Measurements from ENCODE around the gene ADAMTS7. TPM values are rescaled to one million over a fixed set of nuclear protein-coding genes. Genes with fewer than 3 reads are reported as not detected.
"Not testable (repeated sequence)": the region's sequence is repeated elsewhere in the genome, so short reads cannot be mapped to it uniquely, and the experiment has no call there.

The ADAMTS7 gene
- polyA plus RNA-seq, 1 experiment, result 5.0 TPM

DNA sequence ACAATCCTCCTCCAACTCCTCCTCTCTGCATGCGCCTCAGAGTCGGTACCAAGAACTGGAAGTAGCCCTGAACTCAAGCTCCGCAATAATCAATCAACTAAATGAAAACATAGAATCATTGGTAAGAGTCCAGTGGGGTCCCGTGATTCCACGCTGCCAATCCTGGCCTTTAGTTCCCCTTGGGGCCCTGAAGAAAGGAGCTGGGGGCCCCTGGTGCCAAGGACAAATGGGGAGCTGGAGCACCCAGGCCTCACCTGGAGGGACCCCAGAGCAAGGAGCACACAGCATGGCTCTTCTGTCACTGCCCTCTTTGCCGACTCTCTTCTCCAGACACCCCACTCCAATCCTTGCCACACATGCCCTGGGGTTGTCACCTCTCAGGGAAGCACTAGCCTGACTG is 80.3 kb downstream of the ADAMTS7 start:
- ChIA-PET POLR2A (no interaction called here), CTCF (no interaction called here)
- no peaks in the 10 kb centered on the region; the same call in 1 of the 2 replicates for H3K9me3 ChIP-seq (ENCODE audit: control insufficient read depth, insufficient read depth, low read length)
- no peak for TF ChIP-seq CTCF (IDR thresholded peaks at IDR 0.05; ENCODE audit: low read depth, low read length)
- H3K27me3 ChIP-seq (ENCODE audit: control insufficient read depth, insufficient read depth, low read length), result peaks cover 29% of the 10 kb centered on the region
- H3K27ac ChIP-seq (ENCODE audit: low read depth, low read length), result no peak overlapping the region
- DNase-seq (ENCODE audit: low read depth, low spot score), result no peak
- H3K4me3 ChIP-seq (ENCODE audit: low read depth, low read length), result no peak overlapping the region

DNA sequence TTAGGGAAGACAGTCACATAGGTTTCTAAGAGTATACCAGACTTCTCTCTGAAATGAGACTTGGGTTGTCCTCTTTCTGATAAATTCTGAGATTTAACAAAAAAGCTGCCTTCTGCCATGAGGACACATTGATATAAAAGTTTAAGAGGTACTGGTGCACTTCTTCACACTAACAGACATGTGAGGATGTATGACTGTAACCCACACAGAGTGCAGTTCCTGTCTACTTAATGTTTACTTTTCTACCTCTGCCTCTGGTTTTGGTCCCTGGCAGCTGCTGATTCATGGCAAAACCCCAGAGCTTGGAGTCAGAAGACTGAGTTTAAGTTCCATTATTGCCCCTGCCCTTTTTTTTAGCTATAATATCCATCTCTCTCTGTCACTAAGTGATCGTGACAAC is 82.8 kb downstream of the ADAMTS7 start:
- H3K4me3 ChIP-seq (ENCODE audit: low read depth, low read length); H3K27ac ChIP-seq (ENCODE audit: low read depth, low read length); DNase-seq (ENCODE audit: low read depth, low spot score); H3K9me3 ChIP-seq (ENCODE audit: control insufficient read depth, insufficient read depth, low read length): not testable (repeated sequence)
- H3K27me3 ChIP-seq (ENCODE audit: control insufficient read depth, insufficient read depth, low read length), result peaks cover 17% of the 10 kb centered on the region
- POLR2A ChIA-PET, result interaction anchor here (0.6 kb wide), 1 partner anchor 212 kb away, joined by 7 read pairs; no protein-coding TSS in a partner anchor
- CTCF ChIA-PET, result interaction anchor here (1.1 kb wide), 1 partner anchor 23 kb away, joined by 3 read pairs; no protein-coding TSS in a partner anchor

DNA sequence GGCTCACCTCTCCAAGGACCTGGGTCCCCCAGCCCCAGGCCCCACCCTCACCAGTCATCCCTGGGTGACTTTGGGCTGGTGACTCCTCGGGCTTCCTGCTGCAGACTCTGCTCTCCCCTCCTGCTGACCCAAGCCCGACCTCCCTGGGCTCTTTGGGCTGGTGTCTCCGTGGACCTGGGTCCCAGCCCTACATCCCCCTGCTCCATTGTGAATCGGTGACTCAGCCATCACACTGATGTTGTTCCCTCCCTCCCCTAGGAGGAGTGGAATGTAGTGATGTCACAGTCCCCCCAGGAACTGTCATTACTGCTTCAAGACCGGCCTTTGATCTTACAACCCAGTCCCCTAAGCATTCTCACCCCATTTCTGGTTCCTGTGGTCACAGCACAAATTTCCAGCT is 83.7 kb downstream of the ADAMTS7 start:
- H3K27me3 ChIP-seq (ENCODE audit: control insufficient read depth, insufficient read depth, low read length), result peaks cover 15% of the 10 kb centered on the region
- POLR2A ChIA-PET, result no interaction called here
- no peaks in the 10 kb centered on the region; the same call in 1 of the 2 replicates for H3K9me3 ChIP-seq (ENCODE audit: control insufficient read depth, insufficient read depth, low read length)
- H3K27ac ChIP-seq (ENCODE audit: low read depth, low read length), result no peak overlapping the region
- no peak for TF ChIP-seq CTCF (IDR thresholded peaks at IDR 0.05; ENCODE audit: low read depth, low read length)
- CTCF ChIA-PET, result interaction anchor here (0.7 to 1.1 kb wide), 2 partner anchors 24 to 175 kb away, joined by 3 read pairs; no protein-coding TSS in a partner anchor
- DNase-seq (ENCODE audit: low read depth, low spot score), result no peak
- H3K4me3 ChIP-seq (ENCODE audit: low read depth, low read length), result no peak overlapping the region

DNA sequence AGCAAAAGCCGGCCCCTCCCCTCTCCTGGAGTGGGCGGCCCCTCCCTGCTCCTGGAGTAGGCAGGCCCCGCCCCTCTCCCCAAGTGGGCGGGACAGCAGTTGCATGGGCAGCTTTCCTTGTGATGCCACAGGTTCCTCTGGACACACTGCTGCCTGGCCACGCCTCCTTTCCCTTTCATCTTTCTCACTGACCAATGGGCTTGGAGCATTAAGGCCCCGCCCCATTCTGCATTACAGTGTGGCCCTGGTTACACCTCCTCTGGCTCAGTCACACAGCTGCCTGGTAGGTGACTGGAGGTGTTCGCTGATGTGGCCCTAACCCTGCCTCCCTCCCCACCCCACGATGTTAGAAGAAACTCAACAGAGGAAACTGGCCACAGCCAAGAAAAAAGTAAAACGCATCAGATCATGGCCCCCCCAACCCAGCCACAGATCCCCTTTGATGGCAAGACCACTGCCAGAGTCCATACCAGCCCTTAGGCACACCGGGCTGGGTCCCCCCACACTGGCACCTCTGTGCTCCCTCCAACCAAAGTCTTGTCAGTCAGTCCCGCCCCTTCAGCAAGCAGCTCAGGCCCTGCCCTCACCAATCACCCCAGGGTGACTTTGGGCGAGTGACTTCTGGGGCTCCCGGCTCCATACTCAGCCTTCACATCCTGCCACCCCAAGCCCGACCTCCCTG is 84.3 kb downstream of the ADAMTS7 start:
- no peak for TF ChIP-seq CTCF (IDR thresholded peaks at IDR 0.05; ENCODE audit: low read depth, low read length)
- POLR2A ChIA-PET, result no interaction called here
- H3K27ac ChIP-seq (ENCODE audit: low read depth, low read length), result no peak overlapping the region
- no peak overlapping the region for H3K4me3 ChIP-seq (ENCODE audit: low read depth, low read length)
- H3K9me3 ChIP-seq (ENCODE audit: control insufficient read depth, insufficient read depth, low read length), result no peaks in the 10 kb centered on the region; the same call in 1 of the 2 replicates
- CTCF ChIA-PET, result interaction anchor here (0.7 to 1.7 kb wide), 2 partner anchors 12 to 174 kb away, joined by 3 to 4 read pairs; no protein-coding TSS in a partner anchor
- DNase-seq (ENCODE audit: low read depth, low spot score), result no peak
- H3K27me3 ChIP-seq (ENCODE audit: control insufficient read depth, insufficient read depth, low read length), result peaks cover 13% of the 10 kb centered on the region

DNA sequence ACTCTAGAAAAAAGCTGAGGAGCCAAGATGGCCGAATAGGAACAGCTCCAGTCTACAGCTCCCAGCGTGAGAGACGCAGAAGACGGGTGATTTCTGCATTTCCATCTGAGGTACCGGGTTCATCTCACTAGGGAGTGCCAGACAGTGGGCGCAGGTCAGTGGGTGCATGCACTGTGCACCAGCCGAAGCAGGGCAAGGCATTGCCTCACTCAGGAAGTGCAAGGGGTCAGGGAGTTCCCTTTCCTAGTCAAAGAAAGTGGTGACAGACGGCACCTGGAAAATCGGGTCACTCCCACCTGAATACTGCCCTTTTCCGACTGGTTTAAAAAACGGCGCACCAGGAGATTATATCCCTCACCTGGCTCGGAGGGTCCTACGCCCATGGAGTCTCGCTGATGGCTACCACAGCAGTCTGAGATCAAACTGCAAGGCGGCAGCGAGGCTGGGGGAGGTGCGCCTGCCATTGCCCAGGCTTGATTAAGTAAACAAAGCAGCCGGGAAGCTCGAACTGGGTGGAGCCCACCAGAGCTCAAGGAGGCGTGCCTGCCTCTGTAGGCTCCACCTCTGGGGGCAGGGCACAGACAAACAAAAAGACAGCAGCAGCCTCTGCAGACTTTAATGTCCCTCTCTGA is 91.3 kb downstream of the ADAMTS7 start:
- POLR2A ChIA-PET; H3K27me3 ChIP-seq (ENCODE audit: control insufficient read depth, insufficient read depth, low read length); H3K4me3 ChIP-seq (ENCODE audit: low read depth, low read length); DNase-seq (ENCODE audit: low read depth, low spot score); H3K9me3 ChIP-seq (ENCODE audit: control insufficient read depth, insufficient read depth, low read length); CTCF ChIA-PET; H3K27ac ChIP-seq (ENCODE audit: low read depth, low read length): not testable (repeated sequence)

- Histone ChIP-seq H3K27ac (ENCODE audit: low read depth, low read length) (no peak overlapping the region), H3K4me3 (ENCODE audit: low read depth, low read length) (no peak overlapping the region), H3K9me3 (ENCODE audit: control insufficient read depth, insufficient read depth, low read length) (peaks cover 3% of the 10 kb centered on the region; the same call in 1 of the 2 replicates), H3K27me3 (ENCODE audit: control insufficient read depth, insufficient read depth, low read length) (peaks cover 5% of the 10 kb centered on the region)
- ChIA-PET POLR2A (no interaction called here), CTCF (interaction anchor here (1.7 kb wide), 1 partner anchor 9 kb away, joined by 5 read pairs; no protein-coding TSS in a partner anchor)
- no peak for DNase-seq (ENCODE audit: low read depth, low spot score)
- TF ChIP-seq CTCF (IDR thresholded peaks at IDR 0.05; ENCODE audit: low read depth, low read length), result no peak
Observed at GRCh38 chr15:78718837-78719236, 92.4 kb downstream of the ADAMTS7 start.

Data from AG04450 (cell line).